GM21737 (cell line): Measurements from ENCODE around the gene SLC35D3.
"Not testable (repeated sequence)": the region's sequence is repeated elsewhere in the genome, so short reads cannot be mapped to it uniquely, and the experiment has no call there.

Experiments
- ATAC-seq: cut with Tn5 transposase; IDR thresholded peaks from one replicate; pipeline ENCODE4 v1.9.1; 2021; ENCODE audit warnings: mild to moderate bottlenecking, moderate library complexity; ENCODE audit not compliant: unreplicated experiment

Gene SLC35D3

GRCh38 chr6:136921936-136922684, at the start of gene SLC35D3:
Gene SLC35D3, plus strand, starts transcription at chr6:136922301. Its CDS starts 128 bp downstream, at chr6:136922429.
- ATAC-seq, result no peak

GRCh38 chr6:136873748-136874147, 48.4 kb upstream of the SLC35D3 start:
- ATAC-seq, result no peak

- not testable (repeated sequence) for ATAC-seq
Measured at GRCh38 chr6:136876469-136876868, 45.6 kb upstream of the SLC35D3 start.

GRCh38 chr6:136880748-136881460, 41.2 kb upstream of the SLC35D3 start:
- ATAC-seq, result no peak

GRCh38 chr6:136886091-136886490, 36.0 kb upstream of the SLC35D3 start:
- ATAC-seq, result no peak

GRCh38 chr6:136887953-136888352, 34.1 kb upstream of the SLC35D3 start:
- no peak for ATAC-seq

GRCh38 chr6:136889271-136890193, 32.6 kb upstream of the SLC35D3 start:
- ATAC-seq, result no peak

- ATAC-seq, result no peak
Measured at GRCh38 chr6:136890194-136890839, 31.8 kb upstream of the SLC35D3 start.

- no peak for ATAC-seq
Measured at GRCh38 chr6:136890986-136891385, 31.1 kb upstream of the SLC35D3 start.

GRCh38 chr6:136893187-136893586, 28.9 kb upstream of the SLC35D3 start:
- ATAC-seq, result no peak

- ATAC-seq, result no peak
Measured at GRCh38 chr6:136895901-136896300, 26.2 kb upstream of the SLC35D3 start.

GRCh38 chr6:136897071-136897470, 25.0 kb upstream of the SLC35D3 start:
- ATAC-seq, result no peak

- no peak for ATAC-seq
Measured at GRCh38 chr6:136901212-136901784, 20.8 kb upstream of the SLC35D3 start.

- not testable (repeated sequence) for ATAC-seq
Measured at GRCh38 chr6:136904477-136904876, 17.6 kb upstream of the SLC35D3 start.

- no peak for ATAC-seq
Measured at GRCh38 chr6:136914947-136915346, 7.2 kb upstream of the SLC35D3 start.

GRCh38 chr6:136918706-136919105, 3.4 kb upstream of the SLC35D3 start:
- ATAC-seq, result no peak

GRCh38 chr6:136920216-136920615, 1.9 kb upstream of the SLC35D3 start:
- no peak for ATAC-seq

GRCh38 chr6:136920671-136921380, 1.3 kb upstream of the SLC35D3 start:
- ATAC-seq, result no peak

GRCh38 chr6:136921381-136921935, 643 bp upstream of the SLC35D3 start:
- no peak for ATAC-seq

- no peak for ATAC-seq
Measured at GRCh38 chr6:136922685-136923006, 545 bp downstream of the SLC35D3 start.
